ENCODE results near the gene ZNF454. TPM values are rescaled to one million over a fixed set of nuclear protein-coding genes. Genes with fewer than 3 reads are reported as not detected.

Gene ZNF454
- total RNA-seq, 4 donors from 2014 or later, result 0.59 to 11.8 (median 6.9) TPM

DNA sequence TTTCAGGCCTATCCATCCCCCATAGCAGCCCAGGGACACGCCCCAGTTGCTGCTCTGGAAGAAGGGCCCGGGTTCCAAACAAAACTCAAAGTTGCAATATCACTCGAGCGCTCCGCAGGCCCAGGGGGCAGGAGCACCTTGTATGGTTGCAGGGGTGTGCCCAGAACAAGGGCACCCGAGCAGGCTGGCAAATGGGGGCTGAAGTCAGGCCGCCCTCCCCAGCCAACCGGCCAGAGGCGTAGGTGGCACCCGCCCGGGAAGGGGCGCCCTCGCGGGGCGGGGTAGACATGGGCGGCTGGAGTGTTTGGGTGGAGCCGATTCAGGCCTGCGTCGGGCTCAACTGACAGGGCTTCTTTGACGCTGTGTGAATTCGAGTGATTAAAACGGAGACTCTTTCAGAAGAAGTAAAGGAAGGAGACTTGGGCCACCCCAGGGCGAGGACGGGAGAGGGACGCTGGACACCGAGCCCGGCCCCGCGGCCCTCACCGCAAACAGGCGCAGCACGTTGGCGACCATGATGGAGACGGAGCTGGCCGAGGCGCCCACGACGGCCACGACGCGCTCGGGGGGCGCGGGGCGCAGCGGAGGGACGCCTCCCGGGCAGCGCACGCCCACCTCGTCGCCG, 53.1 kb downstream of the ZNF454 start:
- Histone ChIP-seq H3K4me3 (no peak overlapping the region), H3K36me3 (no peaks in the 10 kb centered on the region), H3K27ac (no peak overlapping the region), H3K4me1 (no peaks in the 10 kb centered on the region), H3K9me3 (peaks cover 0 to 8% of the 10 kb centered on the region in 2 donors), H3K27me3 (peaks cover 0 to 10% of the 10 kb centered on the region in 2 donors)
- no peak for TF ChIP-seq POLR2A (IDR thresholded peaks at IDR 0.05)
- DNase-seq, result no peak
- intact Hi-C loops (cut with DNase I; ENCODE audit: low total_unique reads), result no loop called here

DNA sequence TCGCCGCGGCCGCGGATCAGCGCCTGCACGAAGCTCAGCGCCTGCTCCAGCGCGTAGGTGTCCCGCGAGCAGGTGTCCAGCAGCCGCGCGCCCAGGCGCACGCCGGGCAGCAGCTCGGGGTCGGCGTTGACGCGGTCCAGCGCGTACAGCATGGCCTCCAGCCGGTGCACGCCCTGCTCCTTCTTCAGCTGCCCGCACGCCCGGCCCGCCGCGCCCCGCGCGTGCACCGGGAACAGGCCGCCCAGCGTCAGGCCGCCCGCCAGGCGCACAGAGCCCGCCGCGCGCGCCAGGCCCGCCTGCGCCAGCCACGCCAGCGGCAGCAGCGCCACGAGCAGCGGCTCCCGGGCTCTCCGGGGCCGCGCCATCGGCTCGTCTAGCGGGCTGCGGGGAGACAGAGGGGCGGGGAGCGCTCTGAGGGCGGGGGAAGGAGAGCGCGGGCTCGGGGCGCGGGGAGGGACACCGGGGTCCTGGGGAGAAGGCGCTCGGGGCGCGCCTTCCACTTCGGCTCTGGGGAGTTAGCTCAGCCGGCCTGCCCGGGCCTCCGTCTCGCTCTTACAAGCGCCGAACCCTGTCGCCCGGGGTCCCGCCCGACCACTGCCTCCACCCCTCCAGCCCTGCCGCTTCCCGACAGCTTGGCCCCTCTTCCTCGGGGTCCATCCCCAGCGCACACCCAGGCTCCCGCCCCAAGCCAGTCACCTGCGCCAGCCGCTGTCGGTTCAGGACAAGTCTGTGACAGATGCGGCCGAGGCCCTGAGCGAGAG, 53.8 kb downstream of the ZNF454 start, which contains the start of gene GRM6:
GRM6 (minus strand) TSS at position 741 of the 761 bp plus-strand sequence; CDS start at position 365, 376 bp downstream.
- Histone ChIP-seq H3K9me3 (peaks cover 0 to 5% of the 10 kb centered on the region in 2 donors), H3K4me1 (no peaks in the 10 kb centered on the region), H3K27me3 (peaks cover 0 to 10% of the 10 kb centered on the region in 2 donors), H3K36me3 (no peaks in the 10 kb centered on the region), H3K27ac (no peak within 1 kb of the TSS), H3K4me3 (no peak within 1 kb of the TSS)
- TF ChIP-seq, protein P1, sequence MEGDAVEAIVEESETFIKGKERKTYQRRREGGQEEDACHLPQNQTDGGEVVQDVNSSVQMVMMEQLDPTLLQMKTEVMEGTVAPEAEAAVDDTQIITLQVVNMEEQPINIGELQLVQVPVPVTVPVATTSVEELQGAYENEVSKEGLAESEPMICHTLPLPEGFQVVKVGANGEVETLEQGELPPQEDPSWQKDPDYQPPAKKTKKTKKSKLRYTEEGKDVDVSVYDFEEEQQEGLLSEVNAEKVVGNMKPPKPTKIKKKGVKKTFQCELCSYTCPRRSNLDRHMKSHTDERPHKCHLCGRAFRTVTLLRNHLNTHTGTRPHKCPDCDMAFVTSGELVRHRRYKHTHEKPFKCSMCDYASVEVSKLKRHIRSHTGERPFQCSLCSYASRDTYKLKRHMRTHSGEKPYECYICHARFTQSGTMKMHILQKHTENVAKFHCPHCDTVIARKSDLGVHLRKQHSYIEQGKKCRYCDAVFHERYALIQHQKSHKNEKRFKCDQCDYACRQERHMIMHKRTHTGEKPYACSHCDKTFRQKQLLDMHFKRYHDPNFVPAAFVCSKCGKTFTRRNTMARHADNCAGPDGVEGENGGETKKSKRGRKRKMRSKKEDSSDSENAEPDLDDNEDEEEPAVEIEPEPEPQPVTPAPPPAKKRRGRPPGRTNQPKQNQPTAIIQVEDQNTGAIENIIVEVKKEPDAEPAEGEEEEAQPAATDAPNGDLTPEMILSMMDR (IDR thresholded peaks at IDR 0.05), result no peak
- TF ChIP-seq POLR2A (IDR thresholded peaks at IDR 0.05), result no peak
- intact Hi-C loops (cut with DNase I; ENCODE audit: low total_unique reads), result no loop called here
- no peak for DNase-seq

DNA sequence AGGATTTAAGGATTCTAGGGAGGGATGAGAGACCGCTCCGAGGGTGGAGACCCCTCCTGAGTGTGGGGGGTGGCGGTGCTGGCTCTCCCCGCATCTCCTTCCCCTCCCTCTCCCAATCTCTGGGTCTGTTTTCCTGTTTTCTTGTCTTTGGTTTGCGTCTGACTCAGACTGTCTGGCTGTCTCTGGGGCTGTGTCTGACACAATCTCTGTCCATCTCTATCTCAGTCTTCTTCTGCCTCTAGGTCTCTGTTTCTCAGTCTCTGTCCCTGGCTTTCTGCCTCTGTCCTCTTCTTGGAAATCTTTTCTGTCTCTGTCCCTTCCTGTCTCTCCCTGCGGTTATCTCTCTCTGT, 54.3 kb downstream of the ZNF454 start:
- Histone ChIP-seq H3K4me3 (no peak overlapping the region), H3K27ac (no peak overlapping the region), H3K36me3 (no peaks in the 10 kb centered on the region), H3K9me3 (peaks cover 0 to 2% of the 10 kb centered on the region in 2 donors), H3K27me3 (peaks cover 0 to 10% of the 10 kb centered on the region in 2 donors), H3K4me1 (no peaks in the 10 kb centered on the region)
- no peak for TF ChIP-seq POLR2A (IDR thresholded peaks at IDR 0.05)
- TF ChIP-seq, protein P1 (IDR thresholded peaks at IDR 0.05), result no peak
- intact Hi-C loops (cut with DNase I; ENCODE audit: low total_unique reads), result no loop called here
- no peak for DNase-seq

DNA sequence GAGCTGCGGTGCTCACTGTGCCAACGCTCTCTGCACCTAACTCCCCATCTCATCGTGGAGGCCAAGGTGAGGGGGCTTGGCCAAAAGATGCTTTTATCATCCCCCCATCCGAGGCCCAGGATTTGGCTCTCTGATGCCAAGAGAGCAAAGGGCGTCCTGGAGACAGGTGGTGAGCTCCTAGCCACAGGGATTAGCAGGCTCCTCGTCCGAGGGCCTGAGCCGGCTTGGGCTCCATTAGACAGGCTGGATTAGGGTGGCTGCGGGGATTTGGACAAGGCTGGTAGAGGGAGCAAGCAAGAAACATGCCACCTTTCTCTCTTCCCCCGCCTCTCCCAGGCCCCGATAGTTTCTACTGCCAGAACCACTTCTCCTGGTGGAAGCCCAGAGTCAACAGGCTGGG, 55.2 kb downstream of the ZNF454 start:
- H3K4me3 ChIP-seq, result no peak overlapping the region
- no peak overlapping the region for H3K27ac ChIP-seq
- H3K27me3 ChIP-seq, result peaks cover 0 to 10% of the 10 kb centered on the region in 2 donors
- no peak for DNase-seq
- no peak for TF ChIP-seq POLR2A (IDR thresholded peaks at IDR 0.05)
- TF ChIP-seq, protein P1 (IDR thresholded peaks at IDR 0.05), result no peak
- H3K9me3 ChIP-seq, result no peaks in the 10 kb centered on the region
- H3K36me3 ChIP-seq, result no peaks in the 10 kb centered on the region
- intact Hi-C loops (cut with DNase I; ENCODE audit: low total_unique reads), result no loop called here
- H3K4me1 ChIP-seq, result no peaks in the 10 kb centered on the region

DNA sequence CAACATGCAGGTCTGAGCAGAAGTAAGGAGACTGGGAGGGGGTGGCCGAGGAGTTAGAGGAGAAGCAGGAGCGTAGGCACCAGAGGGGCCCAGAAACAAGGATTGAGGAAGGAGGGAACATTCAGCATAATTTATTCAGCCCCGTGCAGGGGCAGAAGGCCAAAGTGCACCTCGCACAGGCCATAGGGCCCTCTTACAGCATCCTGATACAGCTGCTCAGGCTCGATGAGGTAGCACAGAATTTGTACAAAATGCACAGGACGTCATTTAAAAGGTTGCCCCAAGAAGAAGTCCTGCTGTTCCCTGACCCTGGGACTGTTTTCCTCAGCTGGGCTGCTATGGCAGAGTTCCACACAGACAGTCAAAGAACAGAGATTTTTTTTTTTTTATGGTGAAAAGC, 56.2 kb downstream of the ZNF454 start:
- Histone ChIP-seq H3K27me3 (peaks cover 0 to 10% of the 10 kb centered on the region in 2 donors), H3K4me1 (no peaks in the 10 kb centered on the region), H3K4me3 (no peak overlapping the region), H3K36me3 (no peaks in the 10 kb centered on the region), H3K27ac (no peak overlapping the region), H3K9me3 (no peaks in the 10 kb centered on the region)
- intact Hi-C loops (cut with DNase I; ENCODE audit: low total_unique reads), result no loop called here
- no peak for DNase-seq
- TF ChIP-seq, protein P1 (IDR thresholded peaks at IDR 0.05), result no peak
- no peak for TF ChIP-seq POLR2A (IDR thresholded peaks at IDR 0.05)

Data from uterus (tissue), 4 donors.